ENCODE data around the gene PTPN4.

GRCh38 chr2:119932809-119933208 is 173.1 kb downstream of the PTPN4 start:
- TF ChIP-seq POLR2A (IDR thresholded peaks at IDR 0.05) = no peak
- no peak for TF ChIP-seq CTCF (IDR thresholded peaks at IDR 0.05)
- no peak for TF ChIP-seq EP300 (IDR thresholded peaks at IDR 0.05)
- TF ChIP-seq POLR2AphosphoS5 (IDR thresholded peaks at IDR 0.05) = no peak
